LHCN-M2 (cell line): ENCODE results near the gene ECHDC3. TPM values are rescaled to one million over a fixed set of nuclear protein-coding genes. Genes with fewer than 3 reads are reported as not detected.
"Not testable (repeated sequence)": the region's sequence is repeated elsewhere in the genome, so short reads cannot be mapped to it uniquely, and the experiment has no call there.

Experiments
- DNase-seq: peaks from one replicate; pipeline ENCODE4 v3.0.0-alpha.2; 2012; ENCODE audit warnings: low read depth
- total RNA-seq: library from RNA; depleted of rRNA; stranded (reverse); fragments of >200 nt; gene quantifications from 2 replicates; pipeline ENCODE4 v1.2.3, GENCODE V29; 2014

The ECHDC3 gene
- total RNA-seq, 1 experiment from 2014 or later: 3.2 TPM

- no peak for DNase-seq
Observed at GRCh38 chr10:11715815-11716494, 26.2 kb upstream of the ECHDC3 start.

- no peak for DNase-seq
Observed at GRCh38 chr10:11716686-11717085, 25.5 kb upstream of the ECHDC3 start.

- no peak for DNase-seq
Observed at GRCh38 chr10:11719496-11720259, 22.5 kb upstream of the ECHDC3 start.

GRCh38 chr10:11720260-11720741, 21.9 kb upstream of the ECHDC3 start:
- no peak for DNase-seq

GRCh38 chr10:11721806-11722205, 20.4 kb upstream of the ECHDC3 start:
- no peak for DNase-seq

GRCh38 chr10:11723359-11723758, 18.8 kb upstream of the ECHDC3 start:
- DNase-seq: no peak

- peak; percentile 63 for DNase-seq
Observed at GRCh38 chr10:11724938-11725776, 17.0 kb upstream of the ECHDC3 start.

GRCh38 chr10:11725912-11726311, 16.3 kb upstream of the ECHDC3 start:
- no peak for DNase-seq

GRCh38 chr10:11727563-11727962, 14.6 kb upstream of the ECHDC3 start:
- DNase-seq: no peak

GRCh38 chr10:11728353-11728752, 13.8 kb upstream of the ECHDC3 start:
- no peak for DNase-seq

GRCh38 chr10:11729790-11730315, 12.3 kb upstream of the ECHDC3 start:
- DNase-seq: no peak

GRCh38 chr10:11730779-11731178, 11.4 kb upstream of the ECHDC3 start:
- DNase-seq: no peak

- DNase-seq: not testable (repeated sequence)
Observed at GRCh38 chr10:11736767-11737166, 5.4 kb upstream of the ECHDC3 start.

GRCh38 chr10:11737258-11738032, 4.7 kb upstream of the ECHDC3 start:
- DNase-seq: not testable (repeated sequence)

GRCh38 chr10:11740907-11741306, 1.3 kb upstream of the ECHDC3 start:
- DNase-seq: no peak

- DNase-seq: no peak
Observed at GRCh38 chr10:11741608-11742007, 574 bp upstream of the ECHDC3 start.

GRCh38 chr10:11742779-11743298, 657 bp downstream of the ECHDC3 start:
- DNase-seq: no peak

GRCh38 chr10:11743461-11744338, 1.5 kb downstream of the ECHDC3 start:
- DNase-seq: no peak

GRCh38 chr10:11745045-11745444, 2.9 kb downstream of the ECHDC3 start:
- no peak for DNase-seq
